CD4-positive, alpha-beta T cell (primary cell): Measurements from ENCODE around the gene DGKA. TPM values are rescaled to one million over a fixed set of nuclear protein-coding genes. Genes with fewer than 3 reads are reported as not detected.
"Not testable (repeated sequence)": the region's sequence is repeated elsewhere in the genome, so short reads cannot be mapped to it uniquely, and the experiment has no call there.

ENCODE experiments used
- ATAC-seq: fragments of 200-7000 bp; cut with Tn5 transposase; one replicate; pipeline ENCODE4 v1.10.0; 2022; ENCODE audit warnings: mild to moderate bottlenecking; ENCODE audit not compliant: poor library complexity
- CTCF ChIA-PET: fragments of 350-600 bp; sonication (Branson Sonifier 250); formaldehyde crosslinking; loops from one replicate; lab custom pipeline; 2021; ENCODE audit warnings: antibody characterized with exemption, inconsistent platforms; lab: Charles Lee
- POLR2A ChIA-PET: fragments of 350-600 bp; sonication (Branson Sonifier 250); formaldehyde crosslinking; loops from one replicate; lab custom pipeline; 2021; ENCODE audit warnings: antibody characterized with exemption, inconsistent platforms; lab: Charles Lee
- DNase-seq, 14 experiments: peaks; one replicate each; pipeline ENCODE4 v3.0.0-alpha.2; 2013 to 2020; ENCODE audit warnings: mixed read lengths in 2 of 14
- H3K27ac ChIP-seq, 2 donors: one replicate each; pipeline versions ENCODE4 v1.5.1 to v1.7.0; 2013; ENCODE audit warnings: low read length in 2 of 2, low read depth in 1 of 2, mild to moderate bottlenecking in 1 of 2
- H3K27me3 ChIP-seq, 2 experiments: 1 replicate in 1 of 2; 2 replicates in 1 of 2; pipeline versions ENCODE4 v1.6.1 to v1.7.0; 2013; ENCODE audit warnings: low read length in 2 of 2, control low read depth in 1 of 2, mild to moderate bottlenecking in 1 of 2, moderate library complexity in 1 of 2; ENCODE audit not compliant: insufficient read depth in 2 of 2, control insufficient read depth in 1 of 2
- H3K36me3 ChIP-seq: one replicate; pipeline ENCODE4 v1.6.1; 2013; ENCODE audit warnings: low read length, control low read depth; ENCODE audit not compliant: insufficient read depth
- H3K4me1 ChIP-seq: one replicate; pipeline ENCODE4 v1.6.1; 2013; ENCODE audit warnings: low read length, control low read depth; ENCODE audit not compliant: insufficient read depth
- H3K4me3 ChIP-seq: one replicate; pipeline ENCODE4 v1.5.1; 2013; ENCODE audit warnings: mild to moderate bottlenecking, low read length, moderate library complexity
- H3K9me3 ChIP-seq, 2 experiments: 1 replicate in 1 of 2; 2 replicates in 1 of 2; pipeline versions ENCODE4 v1.6.1 to v1.7.0; 2013; ENCODE audit warnings: low read length in 2 of 2, mild to moderate bottlenecking in 2 of 2, control low read depth in 1 of 2, moderate library complexity in 1 of 2; ENCODE audit not compliant: control insufficient read depth in 1 of 2, insufficient read depth in 1 of 2
- H3K27ac Mint-ChIP-seq: one replicate; pipeline ENCODE4 v1.8.0; 2020; ENCODE audit warnings: mixed read lengths
- H3K27me3 Mint-ChIP-seq: one replicate; pipeline ENCODE4 v1.8.0; 2021; ENCODE audit warnings: mixed read lengths
- H3K36me3 Mint-ChIP-seq: one replicate; pipeline ENCODE4 v1.8.0; 2021; ENCODE audit warnings: low read depth, mixed read lengths
- H3K4me1 Mint-ChIP-seq: one replicate; pipeline ENCODE4 v1.8.0; 2021; ENCODE audit warnings: low read depth, mixed read lengths
- H3K4me3 Mint-ChIP-seq: one replicate; pipeline ENCODE4 v1.8.0; 2020; ENCODE audit warnings: mild to moderate bottlenecking, mixed read lengths
- H3K9me3 Mint-ChIP-seq: one replicate; pipeline ENCODE4 v1.8.0; 2020; ENCODE audit warnings: mixed read lengths
- intact Hi-C, 2 experiments: fragments of 100-400 bp; cut with DNase I in 1 of 2; cut with micrococcal nuclease in 1 of 2; formaldehyde crosslinking; loops; one replicate each; pipeline versions ENCODE4 v1.15.1 to v1.9.0; 2023 to 2025; cut with DNase I, micrococcal nuclease
- total RNA-seq, 174 experiments: library from RNA in 2 of 174; stranded (reverse) in 2 of 174; gene quantifications; one replicate each; pipeline ENCODE4 v1.2.3 and lab custom pipeline; 2021 to 2026
- TF ChIP-seq, protein P1 (sequence below): fragments of 200-600 bp; IDR thresholded peaks from one replicate; pipeline ENCODE4 v1.8.0; 2022; ENCODE audit warnings: antibody characterized with exemption, mild to moderate bottlenecking

The DGKA gene
- total RNA-seq, 2 experiments from 2014 or later, result 799 to 818 TPM

DNA sequence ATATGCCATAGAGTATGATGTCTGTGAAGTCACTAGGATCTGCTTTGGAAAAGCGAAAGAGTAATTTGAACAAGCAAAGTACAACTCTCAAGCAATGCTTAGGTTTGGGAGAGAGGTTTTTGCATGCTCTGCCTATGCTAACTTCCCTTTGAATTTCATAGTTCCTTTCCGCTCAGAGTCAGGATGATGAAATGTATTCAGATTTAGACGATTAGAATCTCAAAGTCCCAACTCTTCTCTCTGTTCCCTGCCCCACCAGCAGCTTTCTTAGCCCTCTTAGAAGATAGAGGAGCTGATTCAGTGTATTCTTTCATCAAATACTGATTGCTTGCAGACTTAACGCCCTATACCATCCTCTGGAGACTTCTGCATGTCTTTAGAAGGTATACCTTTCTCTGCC, 54.4 kb downstream of the DGKA start:
- Histone ChIP-seq H3K27me3 (no peaks in the 10 kb centered on the region), H3K4me3 (no peak overlapping the region), H3K27ac (no peak overlapping the region), H3K9me3 (no peaks in the 10 kb centered on the region), H3K4me1 (no peaks in the 10 kb centered on the region), H3K36me3 (peaks cover 59% of the 10 kb centered on the region)
- H3K36me3 Mint-ChIP-seq, result peaks cover 66% of the 10 kb centered on the region
- H3K4me1 Mint-ChIP-seq, result peaks cover 11% of the 10 kb centered on the region
- no peak overlapping the region for H3K4me3 Mint-ChIP-seq
- CTCF ChIA-PET, result interaction anchor here (1.2 to 4.7 kb wide), 2 partner anchors 11 to 56 kb away, joined by 3 to 20 read pairs; partner anchors contain the start of gene RPS26
- ATAC-seq (no peak), DNase-seq (no peak)
- intact Hi-C loops, result no loop called here
- TF ChIP-seq, protein P1, sequence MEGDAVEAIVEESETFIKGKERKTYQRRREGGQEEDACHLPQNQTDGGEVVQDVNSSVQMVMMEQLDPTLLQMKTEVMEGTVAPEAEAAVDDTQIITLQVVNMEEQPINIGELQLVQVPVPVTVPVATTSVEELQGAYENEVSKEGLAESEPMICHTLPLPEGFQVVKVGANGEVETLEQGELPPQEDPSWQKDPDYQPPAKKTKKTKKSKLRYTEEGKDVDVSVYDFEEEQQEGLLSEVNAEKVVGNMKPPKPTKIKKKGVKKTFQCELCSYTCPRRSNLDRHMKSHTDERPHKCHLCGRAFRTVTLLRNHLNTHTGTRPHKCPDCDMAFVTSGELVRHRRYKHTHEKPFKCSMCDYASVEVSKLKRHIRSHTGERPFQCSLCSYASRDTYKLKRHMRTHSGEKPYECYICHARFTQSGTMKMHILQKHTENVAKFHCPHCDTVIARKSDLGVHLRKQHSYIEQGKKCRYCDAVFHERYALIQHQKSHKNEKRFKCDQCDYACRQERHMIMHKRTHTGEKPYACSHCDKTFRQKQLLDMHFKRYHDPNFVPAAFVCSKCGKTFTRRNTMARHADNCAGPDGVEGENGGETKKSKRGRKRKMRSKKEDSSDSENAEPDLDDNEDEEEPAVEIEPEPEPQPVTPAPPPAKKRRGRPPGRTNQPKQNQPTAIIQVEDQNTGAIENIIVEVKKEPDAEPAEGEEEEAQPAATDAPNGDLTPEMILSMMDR, result no peak
- H3K9me3 Mint-ChIP-seq, result no peaks in the 10 kb centered on the region
- POLR2A ChIA-PET, result interaction anchor here (1.3 to 2.2 kb wide), 3 partner anchors 11 to 22 kb away, joined by 3 to 14 read pairs (median 4); partner anchors contain the start of gene RAB5B
- no peak overlapping the region for H3K27ac Mint-ChIP-seq
- no peaks in the 10 kb centered on the region for H3K27me3 Mint-ChIP-seq

- ChIA-PET POLR2A (interaction anchor here (1.3 to 1.6 kb wide), 2 partner anchors 12 to 21 kb away, joined by 3 to 4 read pairs; partner anchors contain the start of gene RAB5B), CTCF (interaction anchor here (0.9 to 4.7 kb wide), 2 partner anchors 10 to 261 kb away, joined by 3 to 20 read pairs; no protein-coding TSS in a partner anchor)
- H3K4me3 ChIP-seq, H3K27ac Mint-ChIP-seq, H3K27me3 Mint-ChIP-seq, intact Hi-C loops, DNase-seq, H3K27me3 ChIP-seq, H3K4me3 Mint-ChIP-seq, H3K27ac ChIP-seq, H3K4me1 Mint-ChIP-seq, ATAC-seq, H3K9me3 ChIP-seq, H3K4me1 ChIP-seq, H3K9me3 Mint-ChIP-seq: not testable (repeated sequence)
- H3K36me3 ChIP-seq, result peaks cover 62% of the 10 kb centered on the region
- H3K36me3 Mint-ChIP-seq, result peaks cover 67% of the 10 kb centered on the region
These were observed 55.0 kb downstream of the DGKA start for GRCh38 chr12:55985976-55986375.

DNA sequence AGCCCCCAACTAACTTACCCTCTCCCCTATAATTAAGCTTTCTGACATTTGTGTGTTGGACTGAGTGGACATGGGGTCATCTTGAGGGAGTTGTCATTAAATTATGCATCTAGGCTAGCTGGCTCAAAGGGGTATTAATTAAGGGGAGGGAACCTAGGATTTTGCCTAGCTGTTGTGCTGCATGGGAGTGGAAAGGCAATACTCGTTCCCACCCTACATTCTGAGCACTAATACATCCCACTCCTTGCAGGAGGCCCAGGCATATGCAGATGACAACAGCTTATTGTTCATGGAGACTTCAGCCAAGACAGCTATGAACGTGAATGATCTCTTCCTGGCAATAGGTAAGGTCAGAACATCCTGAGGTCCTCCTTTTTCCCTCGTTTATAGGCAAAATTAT, 60.1 kb downstream of the DGKA start:
- no peaks in the 10 kb centered on the region for H3K27me3 Mint-ChIP-seq
- Histone ChIP-seq H3K4me1 (peaks cover 2% of the 10 kb centered on the region), H3K27ac (no peak overlapping the region), H3K27me3 (no peaks in the 10 kb centered on the region), H3K4me3 (no peak overlapping the region), H3K36me3 (peaks cover 74% of the 10 kb centered on the region), H3K9me3 (no peaks in the 10 kb centered on the region)
- TF ChIP-seq, protein P1, result no peak
- CTCF ChIA-PET, result no interaction called here
- intact Hi-C loops, result no loop called here
- DNase-seq (no peak), ATAC-seq (no peak)
- H3K9me3 Mint-ChIP-seq, result no peaks in the 10 kb centered on the region
- peaks cover 74% of the 10 kb centered on the region for H3K36me3 Mint-ChIP-seq
- POLR2A ChIA-PET, result interaction anchor here (1.0 to 2.0 kb wide), 2 partner anchors 18 to 50 kb away, joined by 3 to 5 read pairs; partner anchors contain the start of gene RAB5B
- H3K4me1 Mint-ChIP-seq, result peaks cover 3% of the 10 kb centered on the region
- no peak overlapping the region for H3K27ac Mint-ChIP-seq
- H3K4me3 Mint-ChIP-seq, result no peak overlapping the region
